Measurements from ENCODE around the gene REL. TPM values are rescaled to one million over a fixed set of nuclear protein-coding genes. Genes with fewer than 3 reads are reported as not detected.

Gene REL
- polyA plus RNA-seq, 1 experiment, result 0.99 TPM

- no peak for TF ChIP-seq CTCF (IDR thresholded peaks at IDR 0.05; ENCODE audit: insufficient read depth, low read depth, low read length)
- ChIA-PET POLR2A (no interaction called here), CTCF (interaction anchor here (0.6 to 1.1 kb wide), 2 partner anchors 81 to 162 kb away, joined by 3 read pairs; no protein-coding TSS in a partner anchor)
Measured at GRCh38 chr2:60837123-60837522, 44.3 kb upstream of the REL start.

DNA sequence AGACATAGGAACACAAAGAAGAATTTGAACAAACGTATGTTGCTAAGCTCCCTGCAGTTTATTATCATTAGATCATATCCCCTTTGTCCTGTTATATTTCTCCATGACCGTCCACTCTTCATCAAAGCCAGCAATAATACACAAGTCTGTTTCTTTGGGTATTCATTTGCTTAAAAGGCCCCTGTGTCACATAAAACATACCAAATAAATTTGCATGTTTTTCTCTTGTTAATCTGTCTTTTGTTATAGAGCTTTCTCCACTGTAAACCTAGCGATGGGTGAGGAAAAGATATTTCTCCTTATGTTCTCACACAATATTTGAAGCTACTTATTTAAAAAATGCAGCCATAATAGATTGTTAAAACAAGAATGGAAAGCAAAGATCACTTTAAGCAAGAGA is 42.9 kb upstream of the REL start:
- DNase-seq (ENCODE audit: low read depth), result no peak
- Histone ChIP-seq H3K27me3 (ENCODE audit: control insufficient read depth, insufficient read depth, low read length) (peaks cover 4% of the 10 kb centered on the region), H3K36me3 (ENCODE audit: control insufficient read depth, insufficient read depth, low read length) (no peaks in the 10 kb centered on the region), H3K4me3 (ENCODE audit: low read depth, low read length) (no peak overlapping the region)
- CTCF ChIA-PET, result interaction anchor here (0.6 to 1.2 kb wide), 2 partner anchors 11 to 25 kb away, joined by 3 to 4 read pairs; no protein-coding TSS in a partner anchor
- POLR2A ChIA-PET, result interaction anchor here (0.6 to 0.7 kb wide), 2 partner anchors 10 to 32 kb away, joined by 3 to 12 read pairs; no protein-coding TSS in a partner anchor
- TF ChIP-seq CTCF (IDR thresholded peaks at IDR 0.05; ENCODE audit: insufficient read depth, low read depth, low read length), result no peak

More at GRCh38 chr2:60837123-60837522, 44.3 kb upstream of the REL start:
- no peaks in the 10 kb centered on the region for H3K36me3 ChIP-seq (ENCODE audit: control insufficient read depth, insufficient read depth, low read length)
- no peak overlapping the region for H3K4me3 ChIP-seq (ENCODE audit: low read depth, low read length)
- DNase-seq (ENCODE audit: low read depth), result no peak
- H3K27me3 ChIP-seq (ENCODE audit: control insufficient read depth, insufficient read depth, low read length), result peaks cover 6% of the 10 kb centered on the region

DNA sequence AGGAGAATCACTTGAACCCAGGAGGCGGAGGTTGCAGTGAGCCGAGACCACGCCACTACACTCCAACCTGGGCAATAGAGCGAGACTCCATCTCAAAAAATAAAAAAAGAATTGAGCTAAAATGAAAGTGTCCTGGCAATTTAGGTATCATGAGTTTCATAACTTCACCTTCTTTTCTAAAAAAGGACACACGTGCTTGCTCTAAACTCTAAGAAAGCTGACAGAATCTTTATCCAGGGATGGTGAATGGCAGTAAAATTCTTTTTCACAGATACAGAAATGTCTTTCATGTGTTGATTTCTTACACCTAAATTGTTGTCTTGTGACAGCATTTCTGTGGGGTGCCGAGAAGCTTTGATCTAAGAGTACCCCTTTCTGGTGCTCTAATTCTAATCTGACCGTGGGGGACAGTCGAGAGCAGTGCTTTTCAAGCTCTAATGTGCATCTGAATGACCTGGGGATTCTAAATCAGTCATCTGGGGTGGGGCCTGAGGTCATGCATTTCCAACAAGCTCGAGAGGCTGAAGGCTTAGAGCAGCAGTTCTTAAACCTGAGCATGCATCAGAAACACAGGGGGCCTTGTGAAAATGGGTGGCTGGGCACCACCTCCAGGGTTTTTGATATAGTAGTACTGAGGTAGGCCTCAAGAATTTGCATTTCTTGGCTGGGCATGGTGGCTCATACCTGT is 42.1 kb upstream of the REL start:
- no peak for DNase-seq (ENCODE audit: low read depth)
- ChIA-PET CTCF (interaction anchor here (0.5 to 1.2 kb wide), 4 partner anchors 8 to 25 kb away, joined by 3 read pairs; no protein-coding TSS in a partner anchor), POLR2A (interaction anchor here (0.6 kb wide), 2 partner anchors 10 to 32 kb away, joined by 3 read pairs; no protein-coding TSS in a partner anchor)
- no peak overlapping the region for H3K4me3 ChIP-seq (ENCODE audit: low read depth, low read length)
- no peaks in the 10 kb centered on the region for H3K36me3 ChIP-seq (ENCODE audit: control insufficient read depth, insufficient read depth, low read length)
- H3K27me3 ChIP-seq (ENCODE audit: control insufficient read depth, insufficient read depth, low read length), result peaks cover 4% of the 10 kb centered on the region
- TF ChIP-seq CTCF (IDR thresholded peaks at IDR 0.05; ENCODE audit: insufficient read depth, low read depth, low read length), result no peak

- CTCF ChIA-PET, result no interaction called here
Measured at GRCh38 chr2:60840880-60841279, 40.5 kb upstream of the REL start.

More at GRCh38 chr2:60840880-60841279, 40.5 kb upstream of the REL start:
- Histone ChIP-seq H3K36me3 (ENCODE audit: control insufficient read depth, insufficient read depth, low read length) (no peaks in the 10 kb centered on the region), H3K27me3 (ENCODE audit: control insufficient read depth, insufficient read depth, low read length) (no peaks in the 10 kb centered on the region; the same call in 1 of the 2 replicates), H3K4me3 (ENCODE audit: low read depth, low read length) (no peak overlapping the region)
- TF ChIP-seq CTCF (IDR thresholded peaks at IDR 0.05; ENCODE audit: insufficient read depth, low read depth, low read length), result no peak
- DNase-seq (ENCODE audit: low read depth), result no peak
- POLR2A ChIA-PET, result no interaction called here
